Measurements from ENCODE around the gene VCY. TPM values are rescaled to one million over a fixed set of nuclear protein-coding genes. Genes with fewer than 3 reads are reported as not detected.
"Not testable (repeated sequence)": the region's sequence is repeated elsewhere in the genome, so short reads cannot be mapped to it uniquely, and the experiment has no call there.

The VCY gene
- total RNA-seq: not detected

DNA sequence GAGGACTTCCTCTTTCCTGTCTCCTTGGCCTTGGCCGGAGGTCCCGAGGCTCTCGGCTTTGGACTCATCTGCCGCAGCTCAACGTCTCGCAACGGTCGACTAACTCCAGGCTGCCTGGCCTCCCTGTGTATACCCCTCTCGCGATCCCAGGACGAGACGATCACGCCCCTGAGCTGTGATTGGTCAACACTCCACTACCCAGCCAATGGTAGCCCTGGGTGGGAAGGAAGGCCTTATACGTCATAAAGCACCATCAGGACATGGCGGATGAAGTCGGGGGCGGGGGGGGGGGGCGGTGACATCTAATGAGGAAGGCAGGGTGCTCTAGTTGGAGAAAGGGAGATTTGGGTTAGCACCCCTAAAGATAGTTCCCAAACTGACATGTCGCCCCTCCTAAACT, at the start of gene VCY:
Gene VCY (minus strand): TSS at position 101 of the 400 bp plus-strand sequence. CDS start 33 bp downstream, at position 68.
- not testable (repeated sequence) for H3K4me3 ChIP-seq (ENCODE audit: low read length); H3K27me3 ChIP-seq (ENCODE audit: insufficient read depth, low read length); H3K4me1 ChIP-seq (ENCODE audit: insufficient read depth, low read length); H3K9me3 ChIP-seq (ENCODE audit: low read depth, low read length)

DNA sequence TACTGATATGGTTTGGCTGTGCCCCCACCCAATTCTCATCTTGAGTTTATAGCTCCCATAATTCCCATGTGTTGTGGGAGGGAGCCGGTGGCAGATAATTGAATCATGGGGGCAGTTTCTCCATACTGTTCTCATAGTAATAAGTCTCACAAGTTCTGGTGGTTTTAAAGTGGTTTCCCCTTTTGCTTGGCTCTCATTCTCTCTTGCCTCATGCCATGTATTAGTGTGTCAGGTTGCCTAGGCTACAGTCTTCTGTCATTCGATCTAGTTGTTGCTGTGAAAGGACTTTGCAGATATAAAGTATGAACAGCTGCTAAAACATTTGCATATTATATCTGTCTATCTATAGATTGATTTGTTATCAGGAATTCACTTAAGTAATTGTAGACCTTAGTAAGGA, 44.1 kb upstream of the VCY start:
- not testable (repeated sequence) for H3K4me1 ChIP-seq (ENCODE audit: insufficient read depth, low read length); H3K27me3 ChIP-seq (ENCODE audit: insufficient read depth, low read length); H3K4me3 ChIP-seq (ENCODE audit: low read length)

DNA sequence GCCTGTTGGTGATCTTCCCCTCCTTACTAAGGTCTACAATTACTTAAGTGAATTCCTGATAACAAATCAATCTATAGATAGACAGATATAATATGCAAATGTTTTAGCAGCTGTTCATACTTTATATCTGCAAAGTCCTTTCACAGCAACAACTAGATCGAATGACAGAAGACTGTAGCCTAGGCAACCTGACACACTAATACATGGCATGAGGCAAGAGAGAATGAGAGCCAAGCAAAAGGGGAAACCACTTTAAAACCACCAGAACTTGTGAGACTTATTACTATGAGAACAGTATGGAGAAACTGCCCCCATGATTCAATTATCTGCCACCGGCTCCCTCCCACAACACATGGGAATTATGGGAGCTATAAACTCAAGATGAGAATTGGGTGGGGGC, 25.6 kb upstream of the VCY start:
- not testable (repeated sequence) for H3K4me1 ChIP-seq (ENCODE audit: insufficient read depth, low read length); H3K4me3 ChIP-seq (ENCODE audit: low read length); H3K27me3 ChIP-seq (ENCODE audit: insufficient read depth, low read length); H3K9me3 ChIP-seq (ENCODE audit: low read depth, low read length)

More for the DNA sequence above, 44.1 kb upstream of the VCY start:
- H3K9me3 ChIP-seq (ENCODE audit: low read depth, low read length): not testable (repeated sequence)

DNA sequence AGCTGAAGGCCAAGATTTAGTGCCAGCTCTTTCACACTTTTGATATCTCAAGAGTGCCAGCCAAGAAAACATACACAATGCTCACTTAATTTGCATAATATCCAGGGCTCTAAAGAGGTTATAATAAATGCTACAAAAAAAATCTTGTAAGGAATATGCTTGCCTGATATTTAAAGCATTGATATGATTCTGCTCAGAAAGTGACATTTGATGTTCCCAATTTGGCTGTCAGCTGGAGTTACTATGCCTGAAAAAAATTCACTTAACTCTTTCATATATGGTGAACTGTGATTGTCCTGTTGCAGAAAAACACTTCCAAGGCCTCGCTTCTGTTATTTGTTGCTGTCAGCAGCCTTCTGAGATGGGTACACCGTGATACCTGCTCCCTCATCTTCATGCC, 43.9 kb downstream of the VCY start:
- H3K4me1 ChIP-seq (ENCODE audit: insufficient read depth, low read length); H3K9me3 ChIP-seq (ENCODE audit: low read depth, low read length); H3K27me3 ChIP-seq (ENCODE audit: insufficient read depth, low read length); H3K4me3 ChIP-seq (ENCODE audit: low read length): not testable (repeated sequence)

Other genes starting within 250 kb of the VCY start
- not detected for gene VCY1B, start 69.8 kb upstream of the VCY start, total RNA-seq